Measurements from ENCODE around the gene MYO1D. TPM values are rescaled to one million over a fixed set of nuclear protein-coding genes. Genes with fewer than 3 reads are reported as not detected.

The MYO1D gene
- total RNA-seq, 1 experiment from 2014 or later = 29.9 TPM

DNA sequence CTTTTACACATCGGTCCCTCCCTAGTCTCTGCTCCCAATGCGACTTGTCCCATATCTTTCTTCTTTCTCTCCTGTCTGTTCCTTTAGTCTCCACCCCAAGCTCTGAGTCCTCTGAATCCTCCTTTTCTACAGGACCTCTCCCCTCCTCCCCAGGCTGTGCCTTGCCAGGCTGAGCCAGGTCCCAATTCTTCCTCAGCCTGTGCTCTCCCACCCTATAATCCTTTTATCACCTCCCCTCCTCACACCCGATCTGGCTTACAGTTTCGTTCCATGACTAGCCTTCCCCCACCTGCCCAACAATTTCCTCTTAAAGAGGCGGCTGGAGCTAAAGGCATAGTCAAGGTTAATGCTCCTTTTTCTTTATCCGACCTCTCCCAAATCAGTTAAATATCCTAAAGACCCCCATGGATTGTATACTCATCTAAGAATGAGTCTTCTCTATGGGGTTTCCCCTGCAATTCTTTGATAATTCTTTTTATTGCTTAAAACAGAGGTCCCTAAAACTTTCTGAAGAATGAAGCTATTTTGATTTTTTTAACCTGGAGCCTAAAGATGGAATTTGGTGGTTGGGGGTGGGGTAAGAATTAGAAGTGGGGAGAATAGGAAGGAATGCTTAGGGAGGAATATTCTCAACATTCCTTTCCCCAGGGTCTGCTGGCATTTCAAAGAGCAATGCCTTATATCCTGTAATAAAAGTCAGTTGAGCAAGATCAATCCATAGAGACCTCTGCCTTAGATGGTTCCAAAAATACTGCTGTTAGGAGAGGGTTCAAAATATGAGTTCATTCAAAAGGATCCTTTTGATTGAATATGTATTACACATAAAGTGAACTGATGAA lies 102.8 kb downstream of the MYO1D start:
- POLR2A ChIA-PET = no interaction called here
- Mint-ChIP-seq H3K27ac (peak overlapping the region; percentile 46), H3K4me3 (peak overlapping the region; percentile 2; the same call in 1 of the 2 replicates), H3K9me3 (peaks cover 7% of the 10 kb centered on the region), H3K27me3 (ENCODE audit: low read depth) (no peaks in the 10 kb centered on the region), H3K36me3 (peaks cover 3% of the 10 kb centered on the region; the same call in 1 of the 2 replicates), H3K4me1 (peaks cover 15% of the 10 kb centered on the region)
- DNase-seq (ENCODE audit: low spot score) (no peak), ATAC-seq (peak; percentile 71)
- CTCF ChIA-PET = interaction anchor here (0.5 to 1.4 kb wide), 7 partner anchors 9 to 263 kb away, joined by 3 to 7 read pairs (median 5); partner anchors contain the start of gene MYO1D
- TF ChIP-seq, protein P1, sequence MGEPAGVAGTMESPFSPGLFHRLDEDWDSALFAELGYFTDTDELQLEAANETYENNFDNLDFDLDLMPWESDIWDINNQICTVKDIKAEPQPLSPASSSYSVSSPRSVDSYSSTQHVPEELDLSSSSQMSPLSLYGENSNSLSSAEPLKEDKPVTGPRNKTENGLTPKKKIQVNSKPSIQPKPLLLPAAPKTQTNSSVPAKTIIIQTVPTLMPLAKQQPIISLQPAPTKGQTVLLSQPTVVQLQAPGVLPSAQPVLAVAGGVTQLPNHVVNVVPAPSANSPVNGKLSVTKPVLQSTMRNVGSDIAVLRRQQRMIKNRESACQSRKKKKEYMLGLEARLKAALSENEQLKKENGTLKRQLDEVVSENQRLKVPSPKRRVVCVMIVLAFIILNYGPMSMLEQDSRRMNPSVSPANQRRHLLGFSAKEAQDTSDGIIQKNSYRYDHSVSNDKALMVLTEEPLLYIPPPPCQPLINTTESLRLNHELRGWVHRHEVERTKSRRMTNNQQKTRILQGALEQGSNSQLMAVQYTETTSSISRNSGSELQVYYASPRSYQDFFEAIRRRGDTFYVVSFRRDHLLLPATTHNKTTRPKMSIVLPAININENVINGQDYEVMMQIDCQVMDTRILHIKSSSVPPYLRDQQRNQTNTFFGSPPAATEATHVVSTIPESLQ (CRISPR knock-in tag; IDR thresholded peaks at IDR 0.05) = no peak
- TF ChIP-seq SMAD4 (CRISPR knock-in tag; IDR thresholded peaks at IDR 0.05) (no peak), CBFB (CRISPR knock-in tag; IDR thresholded peaks at IDR 0.05; ENCODE audit: low read depth) (no peak), FOXP1 (CRISPR knock-in tag; IDR thresholded peaks at IDR 0.05; ENCODE audit: borderline replicate concordance) (no peak), GABPB1 (CRISPR knock-in tag; IDR thresholded peaks at IDR 0.05) (no peak), ZNF263 (CRISPR knock-in tag; IDR thresholded peaks at IDR 0.05; ENCODE audit: low read depth) (no peak), TEAD4 (CRISPR knock-in tag; IDR thresholded peaks at IDR 0.05) (no peak), ZBTB21 (CRISPR knock-in tag; IDR thresholded peaks at IDR 0.05; ENCODE audit: borderline replicate concordance) (no peak), JUN (CRISPR knock-in tag; IDR thresholded peaks at IDR 0.05) (no peak), PRRX2 (CRISPR knock-in tag; IDR thresholded peaks at IDR 0.05) (no peak)
- TF ChIP-seq, protein P2, sequence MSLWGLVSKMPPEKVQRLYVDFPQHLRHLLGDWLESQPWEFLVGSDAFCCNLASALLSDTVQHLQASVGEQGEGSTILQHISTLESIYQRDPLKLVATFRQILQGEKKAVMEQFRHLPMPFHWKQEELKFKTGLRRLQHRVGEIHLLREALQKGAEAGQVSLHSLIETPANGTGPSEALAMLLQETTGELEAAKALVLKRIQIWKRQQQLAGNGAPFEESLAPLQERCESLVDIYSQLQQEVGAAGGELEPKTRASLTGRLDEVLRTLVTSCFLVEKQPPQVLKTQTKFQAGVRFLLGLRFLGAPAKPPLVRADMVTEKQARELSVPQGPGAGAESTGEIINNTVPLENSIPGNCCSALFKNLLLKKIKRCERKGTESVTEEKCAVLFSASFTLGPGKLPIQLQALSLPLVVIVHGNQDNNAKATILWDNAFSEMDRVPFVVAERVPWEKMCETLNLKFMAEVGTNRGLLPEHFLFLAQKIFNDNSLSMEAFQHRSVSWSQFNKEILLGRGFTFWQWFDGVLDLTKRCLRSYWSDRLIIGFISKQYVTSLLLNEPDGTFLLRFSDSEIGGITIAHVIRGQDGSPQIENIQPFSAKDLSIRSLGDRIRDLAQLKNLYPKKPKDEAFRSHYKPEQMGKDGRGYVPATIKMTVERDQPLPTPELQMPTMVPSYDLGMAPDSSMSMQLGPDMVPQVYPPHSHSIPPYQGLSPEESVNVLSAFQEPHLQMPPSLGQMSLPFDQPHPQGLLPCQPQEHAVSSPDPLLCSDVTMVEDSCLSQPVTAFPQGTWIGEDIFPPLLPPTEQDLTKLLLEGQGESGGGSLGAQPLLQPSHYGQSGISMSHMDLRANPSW (CRISPR knock-in tag; conservative IDR thresholded peaks at IDR 0.05; ENCODE audit: low read depth) = no peak
- TF ChIP-seq, protein P3, sequence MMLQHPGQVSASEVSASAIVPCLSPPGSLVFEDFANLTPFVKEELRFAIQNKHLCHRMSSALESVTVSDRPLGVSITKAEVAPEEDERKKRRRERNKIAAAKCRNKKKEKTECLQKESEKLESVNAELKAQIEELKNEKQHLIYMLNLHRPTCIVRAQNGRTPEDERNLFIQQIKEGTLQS (CRISPR knock-in tag; conservative IDR thresholded peaks at IDR 0.05) = no peak
- TF ChIP-seq, protein P4, sequence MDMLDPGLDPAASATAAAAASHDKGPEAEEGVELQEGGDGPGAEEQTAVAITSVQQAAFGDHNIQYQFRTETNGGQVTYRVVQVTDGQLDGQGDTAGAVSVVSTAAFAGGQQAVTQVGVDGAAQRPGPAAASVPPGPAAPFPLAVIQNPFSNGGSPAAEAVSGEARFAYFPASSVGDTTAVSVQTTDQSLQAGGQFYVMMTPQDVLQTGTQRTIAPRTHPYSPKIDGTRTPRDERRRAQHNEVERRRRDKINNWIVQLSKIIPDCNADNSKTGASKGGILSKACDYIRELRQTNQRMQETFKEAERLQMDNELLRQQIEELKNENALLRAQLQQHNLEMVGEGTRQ (CRISPR knock-in tag; IDR thresholded peaks at IDR 0.05) = no peak
- TF ChIP-seq, protein P5, sequence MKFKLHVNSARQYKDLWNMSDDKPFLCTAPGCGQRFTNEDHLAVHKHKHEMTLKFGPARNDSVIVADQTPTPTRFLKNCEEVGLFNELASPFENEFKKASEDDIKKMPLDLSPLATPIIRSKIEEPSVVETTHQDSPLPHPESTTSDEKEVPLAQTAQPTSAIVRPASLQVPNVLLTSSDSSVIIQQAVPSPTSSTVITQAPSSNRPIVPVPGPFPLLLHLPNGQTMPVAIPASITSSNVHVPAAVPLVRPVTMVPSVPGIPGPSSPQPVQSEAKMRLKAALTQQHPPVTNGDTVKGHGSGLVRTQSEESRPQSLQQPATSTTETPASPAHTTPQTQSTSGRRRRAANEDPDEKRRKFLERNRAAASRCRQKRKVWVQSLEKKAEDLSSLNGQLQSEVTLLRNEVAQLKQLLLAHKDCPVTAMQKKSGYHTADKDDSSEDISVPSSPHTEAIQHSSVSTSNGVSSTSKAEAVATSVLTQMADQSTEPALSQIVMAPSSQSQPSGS (CRISPR knock-in tag; IDR thresholded peaks at IDR 0.05; ENCODE audit: borderline replicate concordance, low read depth) = no peak

DNA sequence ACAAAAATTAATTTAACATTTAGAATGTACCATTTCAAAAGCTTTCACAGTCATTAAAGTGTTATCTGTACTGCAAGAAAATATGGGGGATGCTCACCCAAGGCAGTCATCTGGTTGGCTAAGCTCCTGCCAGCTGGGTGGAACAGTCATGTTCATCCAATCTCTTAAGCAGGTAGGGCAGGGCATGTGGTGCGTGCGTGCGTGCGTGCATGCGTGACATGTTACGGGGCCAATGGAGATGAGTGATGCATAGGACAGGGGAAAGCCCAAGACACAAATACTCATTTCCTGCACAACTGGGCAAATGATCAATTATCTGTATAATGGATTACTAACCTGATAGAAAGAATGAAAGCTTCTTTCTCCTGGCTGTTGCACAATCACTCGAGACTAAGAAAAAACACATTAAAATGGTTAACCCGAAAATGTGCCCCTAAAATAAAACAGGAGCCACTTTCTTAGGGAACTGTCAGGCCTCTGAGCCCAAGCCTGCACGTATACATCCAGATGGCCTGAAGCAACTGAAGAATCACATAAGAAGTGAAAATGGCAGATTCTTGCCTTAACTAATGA lies 104.4 kb downstream of the MYO1D start:
- peaks cover 7% of the 10 kb centered on the region for H3K9me3 Mint-ChIP-seq
- H3K27ac Mint-ChIP-seq = peak overlapping the region; percentile 4; the same call in 1 of the 2 replicates
- peaks cover 15% of the 10 kb centered on the region for H3K4me1 Mint-ChIP-seq
- no peak overlapping the region for H3K4me3 Mint-ChIP-seq
- no peak for DNase-seq (ENCODE audit: low spot score)
- H3K27me3 Mint-ChIP-seq (ENCODE audit: low read depth) = no peaks in the 10 kb centered on the region
- peaks cover 3% of the 10 kb centered on the region; the same call in 1 of the 2 replicates for H3K36me3 Mint-ChIP-seq
- no peak for ATAC-seq
- ChIA-PET CTCF (interaction anchor here (0.6 to 1.7 kb wide), 5 partner anchors 11 to 311 kb away, joined by 3 to 7 read pairs (median 6); partner anchors contain the start of gene MYO1D), POLR2A (no interaction called here)
- TF ChIP-seq OVOL2 (CRISPR knock-in tag; IDR thresholded peaks at IDR 0.05; ENCODE audit: borderline replicate concordance) (no peak), CREB1 (CRISPR knock-in tag; IDR thresholded peaks at IDR 0.05) (no peak), TEAD4 (CRISPR knock-in tag; IDR thresholded peaks at IDR 0.05) (no peak), NR1H2 (CRISPR knock-in tag; IDR thresholded peaks at IDR 0.05) (no peak), ZNF219 (CRISPR knock-in tag; IDR thresholded peaks at IDR 0.05; ENCODE audit: borderline replicate concordance) (no peak)
- TF ChIP-seq, protein P2 (CRISPR knock-in tag; conservative IDR thresholded peaks at IDR 0.05; ENCODE audit: low read depth) = no peak
